HG02571 (cell line): Measurements from ENCODE around the gene DMRT3.
"Not testable (repeated sequence)": the region's sequence is repeated elsewhere in the genome, so short reads cannot be mapped to it uniquely, and the experiment has no call there.

Experiments used
- ATAC-seq: cut with Tn5 transposase; IDR thresholded peaks from one replicate; pipeline ENCODE4 v1.9.1; 2021; ENCODE audit warnings: mild to moderate bottlenecking, moderate library complexity; ENCODE audit not compliant: unreplicated experiment

DMRT3 gene

GRCh38 chr9:998299-999110 is 22.1 kb downstream of the DMRT3 start:
- ATAC-seq: not testable (repeated sequence)

GRCh38 chr9:1001838-1002237 is 25.4 kb downstream of the DMRT3 start:
- ATAC-seq: no peak

DNA sequence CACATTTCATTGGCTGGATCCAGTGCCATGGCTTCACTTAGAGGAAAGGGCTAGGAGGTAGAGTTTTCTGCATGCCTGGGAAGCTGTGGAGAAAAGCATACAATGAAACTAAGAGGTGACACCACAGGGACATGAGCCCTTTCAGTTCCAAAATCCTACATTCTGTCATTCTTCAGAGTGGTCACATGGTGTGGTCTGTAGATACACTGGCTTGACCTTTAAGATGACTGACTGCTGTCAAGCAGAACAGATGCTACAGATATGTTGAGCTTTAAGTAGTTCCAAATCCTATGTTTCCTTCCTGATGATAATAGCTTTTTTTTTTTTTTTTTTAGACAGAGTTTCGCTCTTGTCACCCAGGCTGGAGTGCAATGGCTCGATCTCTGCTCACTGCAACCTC is 26.2 kb downstream of the DMRT3 start:
- no peak for ATAC-seq

DNA sequence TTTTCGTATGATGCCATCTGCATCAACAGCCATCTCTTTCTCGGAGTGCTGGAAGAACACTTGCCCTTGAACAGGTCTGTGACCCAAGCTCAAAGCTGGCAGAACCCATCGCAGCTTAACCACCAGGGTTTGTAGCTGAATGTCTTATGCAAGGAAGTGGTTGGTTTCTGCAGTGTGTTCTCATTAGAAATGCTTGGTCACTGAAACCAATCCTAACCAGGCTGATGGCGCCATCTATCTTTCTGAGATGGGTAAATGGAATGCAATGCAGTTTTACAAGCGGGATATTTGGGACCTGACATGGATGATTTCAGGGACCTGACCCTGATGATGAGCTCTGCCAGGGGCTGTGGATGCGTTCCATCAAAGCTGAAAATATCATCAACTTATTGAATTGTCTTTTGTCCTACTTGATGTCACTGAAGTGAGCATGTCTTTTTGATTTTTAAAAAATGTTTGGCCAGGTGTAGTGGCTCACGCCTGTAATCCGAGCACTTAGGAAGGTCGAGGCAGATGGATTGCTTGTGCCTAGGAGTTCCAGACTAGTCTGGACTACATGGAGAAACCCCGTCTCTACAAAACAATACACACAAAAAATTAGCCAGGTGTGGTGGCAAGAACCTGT is 28.7 kb downstream of the DMRT3 start:
- ATAC-seq: no peak

GRCh38 chr9:1007312-1007711 is 30.9 kb downstream of the DMRT3 start:
- ATAC-seq: no peak

GRCh38 chr9:1008216-1008615 is 31.8 kb downstream of the DMRT3 start:
- ATAC-seq: no peak

- peak; percentile 97 for ATAC-seq
These were observed 32.7 kb downstream of the DMRT3 start for GRCh38 chr9:1009101-1009707.

- ATAC-seq: no peak
These were observed 36.6 kb downstream of the DMRT3 start for GRCh38 chr9:1013021-1013420.

GRCh38 chr9:1014225-1014624 is 37.8 kb downstream of the DMRT3 start:
- ATAC-seq: no peak

DNA sequence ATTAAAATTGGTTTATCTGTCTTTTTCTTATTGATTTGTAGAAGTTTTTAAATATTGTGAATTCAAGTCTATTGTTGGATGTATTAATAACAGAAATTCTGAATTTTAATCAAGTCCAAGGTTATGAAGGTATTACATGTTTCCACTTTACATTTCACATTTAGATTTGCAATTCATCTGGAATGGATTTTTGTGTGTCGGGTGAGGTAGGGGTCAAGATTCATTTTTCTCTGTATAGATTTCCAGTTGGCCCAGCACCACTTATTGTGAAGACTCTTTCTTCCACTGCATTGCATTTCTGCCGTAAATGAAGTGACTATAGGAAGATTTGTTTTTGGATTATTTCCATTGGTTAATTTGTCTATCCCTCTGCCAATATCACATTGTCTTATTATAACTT is 38.2 kb downstream of the DMRT3 start:
- no peak for ATAC-seq

DNA sequence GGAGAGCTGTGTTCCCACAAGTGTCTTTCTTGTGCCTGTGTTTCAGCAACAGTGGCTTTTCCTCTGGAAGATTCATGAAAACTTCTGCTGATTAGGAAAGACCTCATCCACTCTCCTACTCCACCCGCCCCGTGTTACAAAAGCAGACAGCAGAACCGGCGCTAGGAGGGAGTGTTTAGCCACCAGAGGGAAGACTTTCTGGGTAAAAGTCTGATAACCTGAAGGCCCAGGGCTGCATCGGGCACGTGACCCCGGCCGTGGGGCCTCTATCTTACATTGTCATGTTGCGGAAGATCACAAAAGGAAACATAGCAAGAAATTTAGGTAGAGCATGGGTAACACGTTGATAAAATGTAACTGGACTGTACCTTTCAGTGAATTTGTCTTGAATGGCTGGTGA is 41.7 kb downstream of the DMRT3 start:
- no peak for ATAC-seq

- ATAC-seq: no peak
These were observed 47.7 kb downstream of the DMRT3 start for GRCh38 chr9:1024112-1024511.

- no peak for ATAC-seq
These were observed 48.7 kb downstream of the DMRT3 start for GRCh38 chr9:1025131-1025530.

- ATAC-seq: no peak
These were observed 49.8 kb downstream of the DMRT3 start for GRCh38 chr9:1026219-1026618.

DNA sequence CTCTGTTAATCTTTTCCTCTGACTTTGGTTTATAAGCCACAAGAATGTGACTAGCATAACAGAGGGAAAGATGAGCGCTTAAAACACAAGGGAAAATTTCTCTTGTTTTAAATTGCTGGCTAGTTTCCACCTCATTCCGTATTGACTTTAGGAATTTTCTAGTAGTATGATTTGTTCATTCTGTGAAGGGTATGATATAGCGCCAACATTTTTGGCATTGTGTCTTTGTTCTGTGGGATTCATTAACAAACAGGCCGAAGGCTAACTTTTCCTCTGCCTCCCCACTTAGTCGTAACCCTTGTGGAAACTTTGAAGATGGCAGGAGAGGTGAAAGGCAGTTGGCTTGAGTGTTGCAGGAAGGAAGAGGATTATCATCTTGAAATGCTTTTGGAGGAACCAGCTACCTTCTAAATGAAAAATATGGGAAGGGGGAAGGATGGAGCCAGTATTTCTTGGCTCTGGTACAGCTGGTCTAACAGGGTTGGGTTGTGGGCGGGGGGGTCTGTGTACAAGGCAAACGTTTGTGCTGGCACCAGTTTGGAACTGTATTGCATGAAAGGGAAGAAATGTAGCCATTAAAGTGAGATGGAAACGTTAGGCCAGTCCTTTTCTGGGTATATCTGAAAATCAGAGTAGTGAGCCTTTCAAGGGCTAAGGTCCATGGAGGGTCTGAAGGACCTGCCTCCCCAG is 52.2 kb downstream of the DMRT3 start:
- ATAC-seq: no peak

DNA sequence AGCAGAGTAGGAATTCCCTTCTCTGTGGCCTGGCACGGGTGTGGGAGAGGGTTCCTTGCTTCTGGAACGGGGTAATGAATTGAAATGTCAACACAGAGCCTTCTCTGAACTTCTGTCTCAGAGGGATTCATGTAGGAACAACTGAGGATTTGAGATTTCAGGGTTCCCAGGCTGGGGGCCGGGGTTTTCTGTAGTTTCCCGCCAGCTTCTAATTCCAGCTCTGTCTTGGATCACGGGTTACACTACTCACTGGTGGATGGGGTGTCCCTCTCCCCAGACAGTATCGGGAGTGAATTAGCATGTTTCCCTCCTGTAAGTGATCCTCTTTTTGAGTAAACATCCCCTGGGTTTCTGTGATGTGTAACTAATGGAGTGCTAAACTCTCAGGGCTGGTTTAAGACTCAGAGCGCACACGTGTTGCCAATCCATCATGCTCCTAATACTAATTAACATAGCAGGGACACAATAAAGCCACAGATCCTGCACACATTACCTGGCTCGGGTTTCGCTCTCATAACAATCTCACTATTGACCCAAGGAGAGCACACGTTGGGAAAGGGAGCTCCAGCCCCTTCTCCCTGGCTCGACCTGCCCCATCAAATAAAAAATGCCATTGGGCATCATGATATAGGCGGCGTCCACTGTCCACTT is 55.6 kb downstream of the DMRT3 start:
- ATAC-seq: no peak

DNA sequence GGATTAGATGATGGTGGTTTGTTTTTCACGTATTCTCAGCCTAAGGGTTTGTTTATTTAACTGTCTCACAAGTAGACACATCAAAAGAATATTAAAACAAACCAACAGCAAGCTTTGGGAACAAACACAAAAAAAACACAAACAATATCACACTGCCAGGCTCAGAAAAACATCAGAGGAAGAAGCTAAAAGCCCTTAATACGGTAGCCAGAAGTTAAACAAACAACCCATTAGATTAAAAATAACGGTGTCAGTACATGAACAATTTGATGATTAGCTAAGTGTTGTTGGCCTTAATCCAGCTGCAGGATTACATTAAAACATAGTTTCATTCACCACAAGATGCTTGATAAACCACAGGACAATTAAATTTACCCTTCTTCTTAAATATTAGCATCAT is 57.8 kb downstream of the DMRT3 start:
- ATAC-seq: no peak

GRCh38 chr9:1039589-1039988 is 63.1 kb downstream of the DMRT3 start:
- no peak for ATAC-seq
